GM12891 (cell line): ENCODE results near the gene RAB15.

Source experiments
- PAX5 ChIP-seq: IDR thresholded peaks from 2 replicates; pipeline ENCODE4 v1.6.1; 2011; ENCODE audit warnings: low read length, moderate library complexity, mild to moderate bottlenecking; ENCODE audit not compliant: insufficient read depth, severe bottlenecking
- POLR2A ChIP-seq: IDR thresholded peaks from 2 replicates; pipeline ENCODE4 v1.6.1; 2011; ENCODE audit warnings: low read depth, low read length, control low read depth
- POLR2AphosphoS5 ChIP-seq: IDR thresholded peaks from 2 replicates; pipeline ENCODE4 v1.6.1; 2011; ENCODE audit warnings: low read depth, low read length, control low read depth
- POU2F2 ChIP-seq: IDR thresholded peaks from 2 replicates; pipeline ENCODE4 v1.6.1; 2011; ENCODE audit warnings: low read depth, mild to moderate bottlenecking, control low read depth, low read length, moderate library complexity
- SPI1 ChIP-seq: IDR thresholded peaks from 2 replicates; pipeline ENCODE4 v1.6.1; 2011; ENCODE audit warnings: low read depth, low read length, control low read depth
- TAF1 ChIP-seq: IDR thresholded peaks from 2 replicates; pipeline ENCODE4 v1.6.1; 2011; ENCODE audit warnings: low read depth, low read length, control low read depth

- TF ChIP-seq POLR2A = no peak
- no peak for TF ChIP-seq TAF1
- no peak for TF ChIP-seq POLR2AphosphoS5
- TF ChIP-seq PAX5 = no peak
- TF ChIP-seq SPI1 = no peak
- no peak for TF ChIP-seq POU2F2
Measured at GRCh38 chr14:64990296-64990695, 18.2 kb upstream of the RAB15 start.
